ENCODE measurements around the gene SOST.

GRCh38 chr17:43758497-43759174 is at the start of gene SOST:
- no peak for TF ChIP-seq POLR2A (IDR thresholded peaks at IDR 0.05)
- no peak for TF ChIP-seq CTCF (IDR thresholded peaks at IDR 0.05)

Data from esophagus squamous epithelium (tissue), 4 donors.